Cerebellar nuclear complex (tissue), 1 donor: ENCODE results near the gene FGFR2.

Source experiments
- DNase-seq, 2 experiments: peaks; one replicate each; lab custom pipeline; 2025; lab: John Stamatoyannopoulos, UW

Gene FGFR2

DNA sequence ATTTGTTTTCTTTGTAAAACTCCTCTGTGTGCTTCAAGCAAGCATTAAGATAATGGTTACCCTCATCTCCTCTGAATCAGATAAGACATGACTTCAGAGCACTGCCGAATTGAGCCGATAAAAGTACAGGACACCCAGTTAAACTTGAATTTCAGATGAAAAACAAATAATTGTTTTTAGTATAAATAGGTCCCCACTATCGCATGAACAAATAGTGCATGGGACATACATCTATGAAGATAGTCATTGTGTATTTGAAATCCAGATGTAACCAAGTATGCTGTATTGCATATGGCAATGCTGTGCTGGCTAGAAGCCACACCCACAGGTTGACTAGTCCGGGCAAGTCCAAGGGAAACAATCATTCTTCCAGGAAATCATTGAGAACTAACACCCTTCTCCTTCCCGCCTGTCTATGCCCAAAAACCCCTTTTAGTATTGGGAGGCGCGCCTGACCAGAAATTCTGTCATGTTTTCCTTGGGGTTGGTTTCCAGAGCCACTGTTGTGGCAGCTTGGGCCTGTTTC lies 12.6 kb upstream of the FGFR2 start:
- DNase-seq, result no peak

DNA sequence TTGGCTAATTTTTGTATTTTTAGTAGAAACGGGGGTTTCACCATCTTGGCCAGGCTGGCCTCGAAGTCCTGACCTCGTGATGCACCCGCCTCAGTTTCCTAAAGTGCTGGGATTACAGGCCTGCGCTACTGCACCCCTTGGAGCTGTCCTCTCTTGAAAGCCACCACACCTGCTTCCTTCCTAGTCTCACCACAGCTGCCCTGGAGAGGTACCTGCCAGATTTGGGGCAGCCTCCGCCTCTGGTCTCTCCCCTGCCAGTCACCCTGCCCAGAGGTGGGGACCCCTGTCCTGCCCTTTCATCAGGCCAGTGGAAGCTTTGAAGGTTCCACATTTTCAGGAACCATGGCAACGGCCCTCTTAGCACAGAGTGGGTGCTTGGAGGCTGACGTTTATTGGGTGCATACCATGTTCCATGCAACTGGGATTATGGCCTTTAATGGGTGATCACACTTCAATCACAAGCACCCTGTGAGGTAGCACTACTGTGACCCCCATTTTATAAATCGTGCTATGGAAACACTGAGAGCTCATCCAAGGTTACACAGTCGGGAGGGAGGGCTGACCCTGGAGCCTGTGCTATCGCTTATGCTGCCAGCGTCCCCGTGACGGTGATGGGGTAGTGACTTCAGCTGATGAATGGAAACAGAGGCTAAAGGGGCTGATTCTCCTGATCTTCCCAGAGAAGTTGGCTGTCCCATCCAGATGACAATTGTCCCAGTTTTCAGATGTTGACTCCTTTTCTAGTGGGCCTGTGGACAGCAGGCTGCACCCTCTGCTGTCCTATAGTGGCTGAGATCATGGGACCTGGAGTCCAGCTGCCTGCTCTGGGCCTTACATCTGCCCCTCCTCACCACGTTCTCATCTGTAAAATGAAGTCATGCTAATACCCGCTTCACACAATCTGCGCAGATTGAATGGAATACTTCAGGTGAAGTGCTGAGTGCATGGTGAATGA lies 11.5 kb upstream of the FGFR2 start:
- no peak for DNase-seq

DNA sequence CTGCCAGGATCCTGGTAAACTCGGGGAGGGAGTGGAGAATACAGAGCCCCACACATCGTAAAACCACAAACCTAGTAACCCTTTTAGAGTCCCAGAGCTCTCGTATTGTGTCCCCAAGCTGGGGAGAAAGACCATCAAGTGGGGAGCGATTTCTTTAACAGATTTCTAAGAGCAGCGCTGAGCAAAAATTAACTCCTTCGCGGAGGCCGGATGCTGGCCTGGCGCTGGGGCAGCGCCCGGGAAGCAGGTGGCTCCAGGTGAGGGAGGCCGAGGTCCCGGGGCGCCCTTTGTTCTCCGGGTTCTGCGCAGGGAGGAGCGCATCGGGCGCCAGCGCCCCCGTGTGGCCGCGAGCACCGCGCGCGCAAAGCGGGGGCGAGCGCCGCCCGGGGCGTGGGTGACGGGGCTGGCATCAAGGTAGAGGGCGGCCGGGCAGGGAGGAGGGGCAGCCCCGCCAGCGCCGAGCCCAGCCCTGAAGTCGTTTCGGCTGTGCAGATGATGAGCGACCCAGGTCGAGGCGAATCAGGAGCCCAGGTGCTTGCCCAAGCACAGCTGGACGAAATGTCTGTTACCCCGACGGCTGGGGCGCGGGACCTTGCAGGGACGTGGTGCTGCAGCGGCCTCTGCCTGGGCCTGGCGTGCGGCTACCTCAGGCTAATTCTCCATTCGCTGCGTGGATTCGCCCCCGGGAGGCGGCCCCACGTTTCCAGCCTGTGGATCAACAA lies 10.4 kb upstream of the FGFR2 start:
- no peak for DNase-seq

DNA sequence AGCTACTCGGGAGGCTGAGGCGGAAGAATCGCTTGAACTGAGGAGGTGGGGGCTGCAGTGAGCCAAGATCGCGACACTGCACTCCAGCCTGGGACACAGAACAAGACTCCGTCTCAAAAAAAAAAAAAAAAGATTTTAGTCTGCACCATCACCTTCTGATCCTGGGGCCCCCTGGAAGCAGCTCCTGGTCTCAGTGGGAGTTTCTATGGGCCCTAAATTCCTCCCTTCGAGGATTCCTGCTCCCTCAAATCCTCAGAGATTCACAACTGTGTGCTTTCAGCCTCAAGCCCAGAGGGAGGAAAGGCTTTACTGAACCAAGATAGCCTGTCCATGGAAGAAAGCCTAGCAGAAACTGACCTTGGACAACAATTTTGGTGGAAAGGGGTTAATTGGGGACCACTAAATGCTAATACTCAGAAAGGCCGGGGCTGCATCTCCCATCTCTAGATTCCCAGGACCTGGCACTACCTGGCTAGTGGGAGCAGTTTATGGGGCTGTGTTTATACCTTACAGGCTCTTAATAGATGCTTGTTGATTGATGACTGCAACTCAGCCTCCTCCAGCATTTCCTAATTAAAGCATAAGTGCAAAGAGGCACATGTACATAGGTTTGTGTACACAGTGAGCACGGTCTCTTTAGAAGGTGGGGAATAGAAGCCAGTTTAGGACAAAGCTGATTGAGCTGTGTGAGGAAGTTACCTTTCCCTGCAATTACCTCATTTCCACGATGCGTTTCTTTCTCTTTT lies 9.2 kb upstream of the FGFR2 start:
- no peak for DNase-seq

DNA sequence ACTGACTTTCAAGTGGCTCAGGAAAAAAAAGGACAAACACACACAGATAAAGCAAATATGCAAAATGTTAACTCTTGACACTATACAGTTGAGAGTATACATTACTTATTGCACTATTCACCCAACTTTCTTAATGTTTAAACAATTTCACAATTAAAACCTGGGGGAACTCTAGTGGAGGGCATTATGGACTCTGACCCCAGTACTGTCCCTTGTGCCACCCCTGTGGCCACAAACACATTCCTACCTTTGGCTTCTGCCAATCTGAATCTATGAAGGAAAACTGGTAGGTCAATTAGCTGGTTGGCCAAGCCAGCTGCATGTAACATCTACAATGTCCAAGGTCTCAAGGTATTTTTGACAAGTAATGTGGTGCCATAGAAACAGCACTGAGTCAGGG lies 7.5 kb upstream of the FGFR2 start:
- no peak for DNase-seq

DNA sequence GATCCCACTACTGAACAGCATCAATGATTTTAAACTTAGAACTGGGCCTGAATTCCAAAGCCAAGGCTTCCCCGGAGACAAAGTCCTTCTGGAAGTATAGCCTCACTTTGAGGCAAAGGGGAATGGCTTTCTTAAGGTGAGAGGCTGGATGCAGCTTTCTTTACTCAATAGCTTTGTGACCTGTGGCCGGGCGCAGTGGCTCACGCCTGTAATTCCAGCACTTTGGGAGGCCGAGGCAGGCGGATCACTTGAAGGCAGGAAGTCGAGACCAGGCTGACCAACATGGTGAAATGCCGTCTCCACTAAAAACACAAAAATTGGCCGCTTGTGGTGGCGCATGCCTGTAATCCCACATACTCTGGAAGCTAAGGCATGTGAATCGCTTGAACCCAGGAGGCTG lies 3.2 kb upstream of the FGFR2 start:
- DNase-seq, result no peak

DNA sequence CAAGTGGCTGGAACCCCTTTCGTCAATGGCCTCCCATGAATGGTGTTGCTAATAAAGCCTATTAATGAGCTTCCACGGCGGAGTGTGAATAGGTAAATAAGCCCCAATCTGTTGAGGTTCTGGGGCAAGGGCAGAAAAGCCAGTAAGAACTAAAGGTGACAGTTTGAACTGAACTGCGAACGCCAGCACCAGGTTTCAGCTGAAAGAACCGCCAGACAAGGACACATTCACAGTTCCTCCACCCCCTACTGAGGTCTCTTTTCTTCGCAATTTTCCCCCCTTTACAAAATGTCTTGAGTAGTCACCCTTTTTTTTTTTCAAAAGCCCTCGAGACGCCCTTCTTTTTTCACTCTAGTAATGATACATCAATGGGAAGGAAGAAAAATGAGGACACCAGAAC lies 2.4 kb upstream of the FGFR2 start:
- no peak for DNase-seq

DNA sequence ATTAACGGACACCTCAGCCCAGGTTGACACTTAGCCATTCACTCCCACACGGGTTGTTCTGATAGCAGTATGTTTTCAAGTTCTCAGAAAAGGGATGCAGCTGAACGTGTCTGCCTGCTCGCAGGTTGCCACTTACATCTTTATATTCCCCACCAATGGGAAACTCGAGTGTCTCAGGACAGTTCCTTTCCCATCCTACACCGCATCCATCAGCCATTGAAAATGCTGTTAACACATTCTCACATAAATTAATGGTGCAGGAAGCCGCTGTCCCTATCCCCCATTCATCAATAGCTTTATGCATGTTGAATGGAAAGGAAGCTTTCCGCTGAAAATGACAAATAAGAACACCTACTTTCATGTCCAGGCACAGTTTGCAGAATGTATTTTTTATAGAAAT lies 1.7 kb upstream of the FGFR2 start:
- no peak for DNase-seq

DNA sequence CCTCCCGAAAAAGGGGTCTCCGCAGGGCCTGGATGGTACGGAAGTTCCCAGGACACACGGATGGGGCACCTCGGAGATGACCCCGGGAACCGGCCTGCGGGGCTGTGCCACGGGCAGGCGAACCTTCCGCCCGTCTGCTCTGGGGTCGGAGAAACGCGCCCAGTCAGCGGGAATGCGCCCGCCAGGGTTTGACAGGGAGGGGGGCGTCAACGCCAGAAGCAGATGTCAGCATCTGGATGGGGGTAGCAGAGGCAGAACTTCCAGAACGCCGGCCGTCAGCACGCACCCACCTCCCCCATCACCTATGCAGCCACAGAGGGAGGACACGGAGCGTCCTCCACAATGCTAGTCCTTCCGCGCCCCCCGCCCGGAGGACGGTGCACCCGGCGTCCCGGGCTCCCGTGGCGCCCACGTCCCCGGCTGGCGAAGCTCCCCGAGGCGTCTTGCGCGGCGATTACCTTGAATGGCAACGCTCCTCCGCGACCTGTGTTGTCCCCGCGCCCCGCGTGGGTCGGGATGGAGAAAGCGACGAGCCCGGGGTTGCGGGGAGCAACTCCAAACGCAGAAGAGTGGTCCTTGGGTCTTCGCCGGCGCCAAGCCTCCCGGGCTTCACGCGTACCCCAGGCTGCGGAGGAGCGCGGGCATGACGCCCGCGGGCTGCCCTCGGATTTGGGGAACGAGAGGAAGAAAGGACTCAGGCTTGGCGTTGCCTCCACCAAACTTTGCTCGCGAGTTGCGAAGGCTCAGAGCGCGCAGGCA lies 561 bp downstream of the FGFR2 start:
- no peak for DNase-seq

DNA sequence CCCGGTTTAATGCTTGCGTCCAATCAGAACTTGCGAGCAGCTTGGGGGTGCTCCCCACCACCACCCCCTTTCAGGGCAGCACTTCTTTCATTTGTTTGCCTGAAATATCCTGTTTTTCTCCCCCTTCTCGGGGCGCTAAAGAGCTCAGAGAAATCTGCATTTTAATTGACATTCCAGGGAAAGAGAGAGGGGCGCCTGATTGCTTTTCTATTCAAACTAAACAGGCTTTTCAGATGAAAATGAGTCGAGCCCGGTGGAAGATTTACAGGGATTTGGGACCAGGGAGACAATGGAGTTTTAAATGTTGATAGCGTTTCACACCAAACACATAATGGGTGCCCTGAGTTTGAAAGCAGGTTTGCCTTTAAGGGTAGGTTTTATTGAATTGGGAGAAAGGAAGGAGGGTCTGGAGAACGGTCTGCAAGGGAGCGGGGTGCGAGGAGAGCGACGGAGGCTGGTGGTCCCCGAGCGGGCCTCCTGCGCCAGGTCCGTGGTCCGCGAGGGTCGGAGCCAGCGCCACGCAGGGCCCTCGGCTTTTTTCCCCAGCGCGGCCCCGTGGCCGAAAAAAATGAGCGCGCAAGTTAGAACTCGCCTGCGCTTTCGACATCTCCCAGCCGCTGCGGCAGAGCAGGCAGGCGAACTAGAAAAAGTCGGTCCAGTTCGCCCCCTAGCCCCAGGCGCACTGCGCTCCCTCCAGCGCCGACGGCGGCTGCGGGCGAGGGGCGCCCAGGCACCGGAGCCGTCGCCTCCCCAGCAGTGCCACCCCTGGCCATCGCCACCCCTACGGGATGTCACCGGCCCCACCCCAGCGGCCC lies 1.3 kb downstream of the FGFR2 start:
- DNase-seq, result no peak

DNA sequence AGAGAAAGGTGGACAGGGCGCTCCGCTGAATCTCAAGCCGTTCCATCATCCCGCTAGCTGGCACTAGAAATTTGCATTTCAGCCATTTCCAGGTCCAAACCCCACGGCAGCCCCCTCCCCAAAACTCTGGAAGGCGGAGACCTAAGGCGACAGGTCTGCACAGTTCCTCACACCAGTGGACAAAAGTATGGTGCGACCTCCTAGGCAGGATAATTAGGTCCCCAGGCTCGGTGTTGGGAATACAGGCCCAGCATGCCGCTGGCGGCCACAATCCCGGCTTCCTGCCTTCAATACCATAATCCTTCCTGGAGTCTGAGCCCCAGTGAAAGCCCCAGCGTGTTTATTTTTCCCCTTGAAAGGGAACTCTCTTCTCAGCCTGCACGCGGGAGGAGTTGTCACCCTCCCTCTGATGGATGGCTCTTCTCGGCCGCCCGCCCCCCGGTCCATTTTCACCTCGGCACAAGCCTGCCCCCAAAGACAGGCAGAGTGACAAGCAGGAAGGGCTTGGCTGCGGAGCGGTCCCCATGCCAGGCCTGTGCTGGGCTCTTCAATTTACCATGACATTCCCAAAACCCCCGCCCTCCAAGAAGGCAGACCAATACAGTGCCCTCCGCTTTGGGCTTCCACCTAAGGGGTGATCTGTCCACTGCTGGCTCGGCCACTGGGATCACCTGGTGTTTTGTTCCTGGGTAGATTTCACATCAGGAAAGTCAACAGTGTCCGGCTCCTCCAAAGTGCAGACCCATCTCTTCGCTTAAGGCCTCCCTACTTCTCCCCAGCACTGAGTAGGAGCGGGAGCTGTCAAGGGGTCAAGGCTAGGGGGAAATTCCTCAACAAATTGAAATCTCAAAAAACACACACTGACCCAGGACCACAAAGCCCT lies 2.2 kb downstream of the FGFR2 start:
- DNase-seq, result no peak

DNA sequence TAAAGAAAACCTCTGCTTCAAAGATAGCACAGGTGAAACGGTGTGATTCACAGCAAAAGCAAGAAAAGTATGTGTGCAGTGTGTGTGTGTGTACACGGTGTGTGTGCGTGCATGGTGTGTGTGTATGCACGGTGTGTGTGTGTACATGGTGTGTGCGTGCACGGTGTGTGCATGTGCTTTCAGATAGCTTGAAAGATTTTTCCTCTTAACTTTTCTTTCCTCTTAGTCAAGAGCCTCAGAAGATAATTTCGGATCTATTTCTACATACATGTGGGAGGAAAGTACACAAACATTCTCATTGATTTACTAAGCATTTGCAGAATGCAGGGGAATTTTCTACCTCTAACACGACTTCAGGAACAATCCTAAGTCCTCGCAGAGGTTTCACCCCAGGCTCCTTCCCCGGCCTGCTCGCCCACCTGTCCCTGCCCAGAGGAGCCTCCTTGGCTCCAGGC lies 2.9 kb downstream of the FGFR2 start:
- no peak for DNase-seq

DNA sequence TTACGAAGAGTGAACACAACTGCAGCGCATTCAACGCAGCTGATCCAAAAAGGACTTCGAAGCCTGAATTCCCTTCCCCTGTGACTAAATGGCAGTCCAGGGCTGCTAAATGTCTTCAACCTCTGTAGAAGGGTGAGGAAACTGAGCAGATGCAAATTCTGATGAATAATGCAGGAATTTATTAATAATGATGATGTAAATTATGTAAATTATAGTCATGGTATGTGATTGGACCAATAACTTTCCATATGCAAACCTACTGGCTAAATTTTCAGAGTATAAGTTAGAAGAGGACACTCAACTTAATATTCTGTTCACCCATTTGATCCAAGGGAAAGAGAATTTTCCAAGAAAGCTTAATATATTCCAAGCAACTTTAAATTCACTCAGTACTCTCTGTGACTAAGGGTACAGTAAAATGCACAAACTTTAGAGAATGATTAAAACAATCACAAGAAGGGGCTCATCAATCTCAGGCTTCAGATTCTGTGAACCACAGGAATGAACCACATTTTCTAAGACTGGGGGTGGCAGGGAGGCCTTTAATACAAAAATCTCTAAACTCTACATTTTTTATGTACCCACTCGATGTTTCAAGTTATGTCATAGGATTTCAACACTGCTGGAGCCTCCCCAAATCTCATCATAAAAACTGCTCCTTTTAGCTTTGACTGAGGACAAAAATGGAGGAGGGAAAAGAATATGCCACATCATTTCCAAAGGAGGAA lies 3.5 kb downstream of the FGFR2 start:
- DNase-seq, result no peak

DNA sequence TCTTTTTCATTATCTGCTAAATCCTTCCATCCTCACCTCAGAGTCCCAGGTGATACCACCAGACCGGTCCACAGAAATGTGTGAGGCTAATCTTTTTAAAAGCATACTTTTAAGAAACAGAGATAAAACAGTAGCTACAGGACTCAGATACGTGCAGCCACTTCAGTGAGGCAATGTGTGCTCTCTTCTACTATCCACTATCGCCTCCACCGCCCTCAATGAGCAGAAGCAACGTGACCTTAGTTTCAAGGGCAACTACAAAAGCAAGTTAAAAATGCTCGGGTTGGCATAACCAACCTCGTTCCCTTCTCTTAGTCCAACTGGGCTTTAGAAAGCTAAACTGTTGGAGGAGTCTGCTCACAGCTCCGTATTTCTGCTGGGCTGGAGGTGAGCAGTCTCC lies 4.2 kb downstream of the FGFR2 start:
- DNase-seq, result no peak

DNA sequence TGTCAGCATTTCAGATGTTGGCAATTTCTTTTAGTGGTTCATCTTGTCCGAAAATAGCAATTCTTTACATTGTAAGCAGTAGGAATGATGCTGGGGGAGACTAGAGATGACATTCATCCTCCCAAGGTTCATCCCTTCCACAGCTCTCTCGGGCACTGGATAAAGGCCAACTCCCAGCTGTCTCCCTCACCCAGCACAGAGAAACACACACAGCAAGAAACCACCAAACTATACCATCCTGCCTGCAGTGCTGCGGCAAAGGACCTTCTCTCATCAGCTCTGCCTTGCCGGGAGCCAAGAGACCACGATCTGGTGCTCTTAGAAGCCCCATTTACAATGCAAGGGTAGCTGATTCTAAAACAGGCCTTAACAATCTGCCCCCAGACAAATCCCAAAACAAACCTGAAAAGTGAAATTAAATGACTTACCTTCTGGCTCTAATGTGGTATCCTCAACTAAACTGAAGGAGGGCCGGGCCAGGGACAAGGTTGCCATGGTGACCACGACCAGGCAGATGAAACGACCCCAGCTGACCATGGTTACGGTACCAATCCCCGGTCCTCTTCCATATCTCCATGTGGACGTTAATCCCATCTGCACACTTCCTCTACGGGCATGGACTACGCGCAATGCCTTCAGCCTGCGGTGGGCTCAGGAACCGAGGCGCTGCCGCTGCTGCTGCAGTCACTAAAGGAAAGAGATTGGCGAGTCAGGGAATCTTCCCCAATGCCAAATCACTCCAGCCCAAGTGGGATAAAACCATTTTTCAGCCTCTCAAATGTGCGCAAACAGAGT lies 4.8 kb downstream of the FGFR2 start:
- no peak for DNase-seq

DNA sequence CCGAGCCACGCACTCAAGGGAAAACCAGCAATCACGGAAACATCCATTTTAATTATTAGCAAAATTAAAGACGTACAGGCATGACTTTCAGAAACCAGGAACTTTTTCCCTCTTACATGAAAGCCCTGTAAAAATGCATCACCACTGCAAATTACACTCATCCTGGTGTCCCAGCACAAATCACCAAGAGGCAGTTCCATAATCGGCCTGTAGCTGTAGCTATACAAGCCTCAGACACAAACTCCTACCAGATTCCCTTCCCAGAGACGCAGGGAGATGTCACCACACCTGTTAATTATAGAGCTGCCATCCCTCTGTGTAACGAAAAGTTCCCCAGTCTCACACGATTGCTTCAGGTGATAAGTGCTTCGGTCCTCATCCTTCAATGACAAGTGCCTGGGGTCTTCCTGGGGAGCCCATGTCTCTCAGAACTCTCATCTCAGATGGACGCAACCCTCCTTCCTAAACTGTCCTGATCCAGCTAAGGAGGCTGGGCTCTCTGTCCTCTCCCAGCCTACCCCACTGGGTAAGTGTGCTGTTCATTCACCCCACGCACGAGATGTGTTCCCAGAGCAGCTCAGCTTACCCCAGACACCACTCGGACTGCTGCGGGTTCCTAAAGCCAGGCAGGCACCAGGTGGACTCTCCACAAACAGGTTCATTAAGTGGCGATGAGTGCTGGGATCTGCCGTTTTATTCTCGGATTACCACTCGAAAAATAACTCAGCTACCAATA lies 5.9 kb downstream of the FGFR2 start:
- no peak for DNase-seq

DNA sequence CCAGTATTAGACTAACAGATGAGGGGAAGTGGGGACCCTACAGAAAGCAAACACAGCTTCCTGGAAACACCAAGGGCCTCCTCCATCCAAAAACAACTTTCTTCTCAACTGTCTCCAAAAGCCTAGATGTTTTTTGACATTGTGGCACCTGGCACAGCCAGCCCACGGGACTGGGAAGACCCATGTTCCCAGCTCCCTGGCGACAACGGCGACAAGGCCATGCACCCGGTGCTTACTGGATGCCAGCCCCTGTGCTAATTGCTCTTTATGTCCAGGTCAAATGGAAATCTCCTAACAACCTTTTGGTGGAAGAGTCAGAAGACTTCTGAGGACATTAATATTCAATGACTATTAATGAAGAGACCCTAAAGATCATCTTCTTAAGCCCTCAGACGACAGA lies 7.1 kb downstream of the FGFR2 start:
- DNase-seq, result no peak
